CD4-positive, alpha-beta memory T cell (primary cell): ENCODE measurements around the gene EXTL1. TPM values are rescaled to one million over a fixed set of nuclear protein-coding genes. Genes with fewer than 3 reads are reported as not detected.

Experiments
- CTCF ChIA-PET: fragments of 350-600 bp; sonication (Branson Sonifier 250); formaldehyde crosslinking; loops from one replicate; lab custom pipeline; 2021; ENCODE audit warnings: inconsistent platforms; ENCODE audit not compliant: partially characterized antibody; lab: Charles Lee
- POLR2A ChIA-PET: fragments of 350-600 bp; sonication (Branson Sonifier 250); formaldehyde crosslinking; loops from one replicate; lab custom pipeline; 2021; ENCODE audit not compliant: partially characterized antibody; lab: Charles Lee
- DNase-seq, 5 donors: peaks; one replicate each; pipeline versions ENCODE4 v3.0.0 to v3.0.0-alpha.2; 2020 to 2022; ENCODE audit warnings: mixed read lengths in 1 of 5
- H3K27ac ChIP-seq: one replicate; pipeline ENCODE4 v1.7.0; 2013; ENCODE audit warnings: low read depth, low read length
- H3K27me3 ChIP-seq: 2 replicates; pipeline ENCODE4 v1.7.0; 2013; ENCODE audit warnings: mild to moderate bottlenecking, low read length, moderate library complexity; ENCODE audit not compliant: insufficient read depth
- H3K36me3 ChIP-seq: 2 replicates; pipeline ENCODE4 v1.7.0; 2013; ENCODE audit warnings: mild to moderate bottlenecking, low read length, moderate library complexity; ENCODE audit not compliant: insufficient read depth
- H3K4me1 ChIP-seq: 2 replicates; pipeline ENCODE4 v1.7.0; 2013; ENCODE audit warnings: mild to moderate bottlenecking, low read length, moderate library complexity; ENCODE audit not compliant: insufficient read depth
- H3K4me3 ChIP-seq, 2 donors: one replicate each; pipeline ENCODE4 v1.7.0; 2013; ENCODE audit warnings: low read length in 2 of 2, mild to moderate bottlenecking in 1 of 2
- H3K9me3 ChIP-seq, 2 donors: one replicate each; pipeline ENCODE4 v1.7.0; 2013; ENCODE audit warnings: low read length in 2 of 2, control low read depth in 1 of 2; ENCODE audit not compliant: control insufficient read depth in 1 of 2
- H3K27ac Mint-ChIP-seq, 7 donors: one replicate each; pipeline ENCODE4 v1.8.0; 2020 to 2021; ENCODE audit warnings: mixed read lengths in 7 of 7, mild to moderate bottlenecking in 6 of 7, inconsistent platforms in 3 of 7, moderate library complexity in 3 of 7
- H3K27me3 Mint-ChIP-seq, 2 donors: one replicate each; pipeline ENCODE4 v1.8.0; 2020 to 2021; ENCODE audit warnings: mixed read lengths in 2 of 2
- H3K36me3 Mint-ChIP-seq, 2 donors: one replicate each; pipeline ENCODE4 v1.8.0; 2020 to 2021; ENCODE audit warnings: mixed read lengths in 2 of 2, inconsistent platforms in 1 of 2, mild to moderate bottlenecking in 1 of 2
- H3K4me1 Mint-ChIP-seq, 4 donors: one replicate each; pipeline ENCODE4 v1.8.0; 2020 to 2021; ENCODE audit warnings: mixed read lengths in 4 of 4, mild to moderate bottlenecking in 1 of 4
- H3K4me3 Mint-ChIP-seq, 8 donors: one replicate each; pipeline ENCODE4 v1.8.0; 2020 to 2021; ENCODE audit warnings: mixed read lengths in 8 of 8, mild to moderate bottlenecking in 7 of 8, moderate library complexity in 6 of 8, inconsistent platforms in 3 of 8
- H3K9me3 Mint-ChIP-seq, 8 donors: one replicate each; pipeline ENCODE4 v1.8.0; 2020 to 2021; ENCODE audit warnings: mixed read lengths in 8 of 8, mild to moderate bottlenecking in 5 of 8, inconsistent platforms in 3 of 8, moderate library complexity in 1 of 8
- intact Hi-C: fragments of 100-400 bp; cut with micrococcal nuclease; formaldehyde crosslinking; loops from one replicate; pipeline ENCODE4 v1.15.1; 2023
- polyA plus RNA-seq, 2 donors: library from polyadenylated mRNA; unstranded; fragments of 300-500 nt; fragmentation: Illumina TruSeq; gene quantifications; one replicate each; pipeline ENCODE4 v1.2.3, GENCODE V29; 2021
- total RNA-seq, 2 experiments: library from RNA; stranded (reverse); gene quantifications; one replicate each; pipeline ENCODE4 v1.2.3, GENCODE V29; 2021

The EXTL1 gene
- total and polyA plus RNA-seq, 4 experiments from 2014 or later, result 0.12 to 0.19 TPM; not detected in 2

DNA sequence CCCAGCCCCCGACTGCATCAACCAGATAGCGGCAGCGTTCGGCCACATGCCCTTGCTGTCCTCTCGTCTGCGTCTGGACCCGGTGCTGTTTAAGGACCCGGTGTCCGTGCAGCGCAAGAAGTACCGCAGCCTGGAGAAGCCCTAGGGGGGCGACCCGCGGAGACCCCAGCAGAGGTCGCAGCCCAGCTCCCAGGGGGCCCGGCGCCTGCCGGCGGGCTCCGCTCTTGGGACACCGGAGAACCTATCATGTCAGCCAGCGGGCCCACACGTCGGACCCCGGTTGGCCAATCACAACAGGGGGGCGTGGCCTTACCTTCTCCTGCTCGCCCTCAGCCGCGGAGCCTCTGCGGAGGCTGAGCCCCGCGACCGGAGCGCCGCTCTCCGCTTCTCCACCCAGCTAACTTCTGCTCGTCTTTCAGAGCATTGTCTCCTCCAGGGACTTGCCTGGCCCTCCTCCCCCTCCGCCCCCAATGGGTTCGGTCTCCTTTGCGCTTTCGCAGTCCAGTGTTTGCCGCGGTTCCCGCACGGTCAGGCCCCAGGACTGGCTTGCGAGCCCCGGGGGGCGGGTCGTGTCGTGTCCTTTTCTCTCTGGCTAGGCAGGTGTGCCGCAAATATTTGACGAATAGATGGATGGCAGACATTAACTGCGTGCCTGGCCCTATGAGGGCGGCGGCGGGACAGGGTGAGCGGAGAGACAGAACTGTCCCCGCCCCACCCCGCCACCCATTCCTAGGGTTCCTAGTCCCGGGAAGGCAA, 13.8 kb downstream of the EXTL1 start:
- DNase-seq, result peak; percentile 89 to 95 (median 92)
- Histone ChIP-seq H3K36me3 (no peaks in the 10 kb centered on the region), H3K27me3 (no peaks in the 10 kb centered on the region), H3K9me3 (no peaks in the 10 kb centered on the region), H3K27ac (peak overlapping the region; percentile 77), H3K4me3 (peak overlapping the region; percentile 48 to 84), H3K4me1 (peaks cover 15% of the 10 kb centered on the region)
- H3K27me3 Mint-ChIP-seq, result peaks cover 2 to 3% of the 10 kb centered on the region in 2 donors
- H3K4me3 Mint-ChIP-seq, result peak overlapping the region; percentile 94 to 99 (median 95)
- H3K36me3 Mint-ChIP-seq, result peaks cover 0 to 7% of the 10 kb centered on the region in 2 donors
- H3K4me1 Mint-ChIP-seq, result peaks cover 2 to 21% (median 11%) of the 10 kb centered on the region in 4 donors
- intact Hi-C loops, result loop anchor here (1.0 to 5.0 kb wide), 5 partner anchors 37 to 197 kb away; partner anchors contain the start of genes CEP85 and PAFAH2
- no peaks in the 10 kb centered on the region for H3K9me3 Mint-ChIP-seq
- CTCF ChIA-PET, result interaction anchor here (0.7 to 3.2 kb wide), 10 partner anchors 8 to 378 kb away, joined by 3 to 18 read pairs (median 4); no protein-coding TSS in a partner anchor
- POLR2A ChIA-PET, result interaction anchor here (1.2 to 1.8 kb wide), 2 partner anchors 10 to 15 kb away, joined by 4 to 8 read pairs; partner anchors contain the start of gene SLC30A2
- peak overlapping the region; percentile 89 to 97 (median 95) for H3K27ac Mint-ChIP-seq

DNA sequence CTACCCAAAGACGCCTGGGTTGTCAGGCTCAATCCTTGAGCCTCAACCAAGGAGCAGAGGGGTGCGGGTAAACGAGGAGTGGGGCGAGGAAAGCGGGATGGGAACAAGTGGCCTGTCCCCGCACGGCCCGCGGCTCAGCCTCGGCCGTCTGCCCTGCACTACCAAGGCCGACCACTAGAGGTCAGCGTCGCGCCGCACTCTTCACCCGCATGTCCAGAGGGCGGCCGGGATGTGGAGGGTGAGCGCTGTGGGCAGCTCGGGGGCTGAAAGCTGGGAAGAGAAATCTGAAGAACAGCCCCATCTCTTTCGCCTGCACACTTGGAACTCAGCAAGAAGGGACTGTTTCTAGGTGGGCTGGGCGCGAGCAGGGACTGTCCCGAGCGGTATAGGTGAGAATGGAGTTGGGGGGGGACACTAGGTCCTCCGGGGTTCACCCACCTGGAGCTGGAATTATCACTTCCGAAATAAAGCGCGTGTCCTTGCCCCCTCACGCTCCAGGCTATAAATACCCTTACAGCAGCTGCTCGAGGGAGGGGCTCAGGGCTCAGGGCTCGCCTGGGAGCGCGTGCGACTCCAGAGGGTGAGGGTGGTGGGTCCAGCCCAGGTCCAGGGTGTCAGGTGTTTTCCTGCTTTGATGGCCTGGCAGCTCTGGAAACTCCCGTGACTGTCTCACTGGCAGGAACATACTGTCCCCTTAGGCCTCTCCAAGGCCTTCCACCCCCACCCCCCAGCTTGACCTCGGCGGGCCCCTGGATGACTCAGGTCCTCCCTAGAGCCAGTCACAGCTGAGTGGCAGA, 14.6 kb downstream of the EXTL1 start:
- ChIA-PET CTCF (interaction anchor here (0.7 to 3.2 kb wide), 21 partner anchors 9 to 381 kb away, joined by 3 to 18 read pairs (median 4); partner anchors contain the start of genes CEP85 and ZNF593), POLR2A (interaction anchor here (0.8 to 1.8 kb wide), 3 partner anchors 9 to 109 kb away, joined by 3 to 8 read pairs (median 4); partner anchors contain the start of gene SLC30A2)
- intact Hi-C loops, result loop anchor here (1.0 to 5.0 kb wide), 6 partner anchors 37 to 196 kb away; partner anchors contain the start of genes CEP85 and PAFAH2
- Mint-ChIP-seq H3K27me3 (peaks cover 2 to 3% of the 10 kb centered on the region in 2 donors), H3K4me1 (peaks cover 2 to 21% (median 11%) of the 10 kb centered on the region in 4 donors), H3K4me3 (peak overlapping the region; percentile 94 to 99 (median 95)), H3K27ac (peak overlapping the region; percentile 89 to 97 (median 95)), H3K9me3 (no peaks in the 10 kb centered on the region), H3K36me3 (peaks cover 0 to 7% of the 10 kb centered on the region in 2 donors)
- Histone ChIP-seq H3K36me3 (no peaks in the 10 kb centered on the region), H3K9me3 (no peaks in the 10 kb centered on the region), H3K27me3 (no peaks in the 10 kb centered on the region), H3K4me1 (peaks cover 15% of the 10 kb centered on the region), H3K27ac (peak overlapping the region; percentile 77), H3K4me3 (peak overlapping the region; percentile 48 to 84)
- peak; percentile 67 to 81 (median 69) for DNase-seq

DNA sequence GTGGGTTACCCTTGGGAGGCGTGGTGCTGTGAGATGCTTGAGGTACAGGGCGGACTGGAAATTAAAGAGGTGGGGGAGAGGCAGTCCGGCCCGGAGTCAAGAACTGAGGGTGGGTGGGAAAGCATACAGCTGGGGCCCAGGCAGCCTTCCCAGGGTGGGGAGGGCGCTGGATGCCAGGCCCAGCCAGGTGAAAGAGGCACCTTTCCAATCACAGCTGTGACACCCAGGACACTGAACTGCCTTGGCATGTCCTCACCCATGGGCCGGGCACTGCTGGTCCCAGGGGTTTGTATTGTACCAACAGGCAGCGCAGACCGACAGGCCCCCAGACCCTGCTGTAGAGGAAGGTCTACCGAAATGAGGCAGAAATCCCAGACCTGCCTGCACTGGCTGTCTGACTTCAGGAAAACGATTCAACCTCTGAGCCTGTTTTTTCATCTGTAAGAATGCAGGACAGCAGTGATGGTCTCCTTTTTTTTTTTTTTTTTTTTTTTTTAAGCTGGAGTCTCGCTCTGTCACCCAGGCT, 15.2 kb downstream of the EXTL1 start:
- no peak for DNase-seq
- H3K36me3 ChIP-seq, result no peaks in the 10 kb centered on the region
- no peaks in the 10 kb centered on the region for H3K9me3 ChIP-seq
- H3K27me3 ChIP-seq, result no peaks in the 10 kb centered on the region
- peaks cover 15% of the 10 kb centered on the region for H3K4me1 ChIP-seq
- H3K4me1 Mint-ChIP-seq, result peaks cover 2 to 21% (median 11%) of the 10 kb centered on the region in 4 donors
- H3K36me3 Mint-ChIP-seq, result peaks cover 0 to 7% of the 10 kb centered on the region in 2 donors
- peak overlapping the region in 1 of 7 donors; percentile 43 for H3K27ac Mint-ChIP-seq
- H3K27ac ChIP-seq, result no peak overlapping the region
- peaks cover 2 to 3% of the 10 kb centered on the region in 2 donors for H3K27me3 Mint-ChIP-seq
- no peak overlapping the region for H3K4me3 Mint-ChIP-seq
- no peak overlapping the region for H3K4me3 ChIP-seq
- CTCF ChIA-PET, result interaction anchor here (0.6 to 3.2 kb wide), 22 partner anchors 10 to 381 kb away, joined by 3 to 18 read pairs (median 4); partner anchors contain the start of genes CEP85 and ZNF593
- no peaks in the 10 kb centered on the region for H3K9me3 Mint-ChIP-seq
- intact Hi-C loops, result loop anchor here (1.0 to 5.0 kb wide), 2 partner anchors 108 to 195 kb away; partner anchors contain the start of gene CEP85
- POLR2A ChIA-PET, result interaction anchor here (0.8 to 1.8 kb wide), 3 partner anchors 8 to 108 kb away, joined by 3 to 8 read pairs (median 4); partner anchors contain the start of gene SLC30A2

DNA sequence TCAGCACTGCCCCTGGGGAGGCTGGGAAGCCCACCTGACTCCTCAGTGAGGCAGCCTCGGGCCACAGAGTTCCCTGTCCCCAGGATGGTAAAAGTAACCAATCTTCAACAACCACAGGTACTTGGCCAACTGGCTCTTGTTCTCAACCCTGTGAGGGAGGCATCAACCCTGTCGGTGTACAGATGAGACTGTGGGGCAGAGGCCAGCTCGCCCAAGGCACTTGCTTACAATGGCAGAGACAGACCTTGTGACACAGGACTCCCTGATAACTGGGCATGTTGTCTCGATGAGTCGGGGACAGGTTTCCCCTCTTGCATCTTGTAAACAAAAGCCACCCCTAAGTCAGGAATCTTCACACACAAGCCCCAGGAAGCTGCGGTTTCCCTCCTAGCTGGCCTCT, 16.3 kb downstream of the EXTL1 start:
- Histone ChIP-seq H3K27ac (no peak overlapping the region), H3K4me3 (no peak overlapping the region), H3K4me1 (peaks cover 15% of the 10 kb centered on the region), H3K9me3 (no peaks in the 10 kb centered on the region), H3K27me3 (no peaks in the 10 kb centered on the region), H3K36me3 (no peaks in the 10 kb centered on the region)
- H3K9me3 Mint-ChIP-seq, result no peaks in the 10 kb centered on the region
- intact Hi-C loops, result loop anchor here (5.0 kb wide), 1 partner anchor 194 kb away; the partner anchor contains the start of gene CEP85
- POLR2A ChIA-PET, result no interaction called here
- H3K4me3 Mint-ChIP-seq, result no peak overlapping the region
- CTCF ChIA-PET, result interaction anchor here (1.3 to 1.5 kb wide), 2 partner anchors 8 to 107 kb away, joined by 4 to 6 read pairs; no protein-coding TSS in a partner anchor
- no peak for DNase-seq
- H3K36me3 Mint-ChIP-seq, result peaks cover 0 to 7% of the 10 kb centered on the region in 2 donors
- peaks cover 2 to 21% (median 11%) of the 10 kb centered on the region in 4 donors for H3K4me1 Mint-ChIP-seq
- H3K27ac Mint-ChIP-seq, result no peak overlapping the region
- peaks cover 3 to 5% of the 10 kb centered on the region in 2 donors for H3K27me3 Mint-ChIP-seq

DNA sequence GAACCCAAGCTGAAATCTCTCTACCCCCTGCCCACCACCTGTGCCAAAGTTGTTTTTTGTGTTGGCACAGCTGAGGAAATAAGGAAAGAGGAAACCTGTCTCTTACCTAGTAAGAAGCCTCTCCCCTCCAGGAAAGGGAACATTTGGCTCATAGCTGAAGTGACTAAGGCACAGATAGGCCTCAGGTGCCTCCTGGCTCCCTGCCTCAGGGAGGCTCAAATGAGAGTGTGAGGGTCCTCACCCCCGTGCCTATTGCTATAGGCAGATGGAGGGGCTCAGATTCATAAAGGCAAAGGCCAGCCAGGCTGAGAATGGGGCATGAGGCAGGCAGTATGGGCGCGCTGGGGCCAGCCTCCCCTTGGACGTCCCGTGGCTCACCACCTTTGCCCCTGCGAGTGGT, 16.9 kb downstream of the EXTL1 start:
- peaks cover 15% of the 10 kb centered on the region for H3K4me1 ChIP-seq
- ChIA-PET CTCF (interaction anchor here (0.6 to 1.5 kb wide), 3 partner anchors 9 to 174 kb away, joined by 4 to 6 read pairs (median 4); no protein-coding TSS in a partner anchor), POLR2A (no interaction called here)
- H3K27me3 Mint-ChIP-seq, result peaks cover 8 to 9% of the 10 kb centered on the region in 2 donors
- peaks cover 0 to 7% of the 10 kb centered on the region in 2 donors for H3K36me3 Mint-ChIP-seq
- H3K27me3 ChIP-seq, result no peaks in the 10 kb centered on the region
- no peak overlapping the region for H3K4me3 ChIP-seq
- no peak overlapping the region for H3K4me3 Mint-ChIP-seq
- H3K27ac ChIP-seq, result no peak overlapping the region
- no peaks in the 10 kb centered on the region for H3K9me3 ChIP-seq
- intact Hi-C loops, result loop anchor here (5.0 kb wide), 1 partner anchor 194 kb away; the partner anchor contains the start of gene CEP85
- H3K27ac Mint-ChIP-seq, result no peak overlapping the region
- peaks cover 2 to 21% (median 11%) of the 10 kb centered on the region in 4 donors for H3K4me1 Mint-ChIP-seq
- H3K9me3 Mint-ChIP-seq, result no peaks in the 10 kb centered on the region
- H3K36me3 ChIP-seq, result no peaks in the 10 kb centered on the region
- no peak for DNase-seq

DNA sequence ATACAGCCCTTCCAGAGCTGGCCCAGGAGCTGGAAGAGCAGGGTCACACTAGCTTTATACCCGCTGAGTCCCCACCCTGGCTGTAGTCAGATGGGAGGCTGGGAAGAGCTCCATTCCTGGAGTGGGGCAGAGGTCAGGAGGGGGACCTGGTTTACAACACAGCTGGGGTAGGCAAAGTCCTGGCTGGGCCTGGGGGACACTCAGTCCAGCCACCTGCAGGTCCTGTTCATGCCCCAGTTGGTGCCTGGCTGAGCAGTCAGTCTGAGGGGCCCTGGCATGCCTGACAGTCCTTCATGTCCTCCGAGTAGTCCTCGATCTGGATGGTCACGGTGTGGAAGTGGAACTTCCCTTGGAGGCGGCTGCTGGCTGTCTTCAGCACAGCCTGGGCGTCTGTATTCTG, 17.3 kb downstream of the EXTL1 start:
- Histone ChIP-seq H3K4me1 (peaks cover 15% of the 10 kb centered on the region), H3K9me3 (no peaks in the 10 kb centered on the region), H3K27ac (no peak overlapping the region), H3K27me3 (peaks cover under 1% of the 10 kb centered on the region), H3K36me3 (no peaks in the 10 kb centered on the region), H3K4me3 (no peak overlapping the region)
- peaks cover 11 to 12% of the 10 kb centered on the region in 2 donors for H3K27me3 Mint-ChIP-seq
- H3K9me3 Mint-ChIP-seq, result no peaks in the 10 kb centered on the region
- intact Hi-C loops, result loop anchor here (5.0 kb wide), 1 partner anchor 193 kb away; the partner anchor contains the start of gene CEP85
- H3K4me1 Mint-ChIP-seq, result peaks cover 2 to 21% (median 11%) of the 10 kb centered on the region in 4 donors
- H3K4me3 Mint-ChIP-seq, result no peak overlapping the region
- no peak for DNase-seq
- no peak overlapping the region for H3K27ac Mint-ChIP-seq
- POLR2A ChIA-PET, result no interaction called here
- CTCF ChIA-PET, result interaction anchor here (0.6 to 1.5 kb wide), 3 partner anchors 9 to 174 kb away, joined by 4 to 6 read pairs (median 4); no protein-coding TSS in a partner anchor
- peaks cover 0 to 7% of the 10 kb centered on the region in 2 donors for H3K36me3 Mint-ChIP-seq
